ENCODE results near the gene CDH18.

DNA sequence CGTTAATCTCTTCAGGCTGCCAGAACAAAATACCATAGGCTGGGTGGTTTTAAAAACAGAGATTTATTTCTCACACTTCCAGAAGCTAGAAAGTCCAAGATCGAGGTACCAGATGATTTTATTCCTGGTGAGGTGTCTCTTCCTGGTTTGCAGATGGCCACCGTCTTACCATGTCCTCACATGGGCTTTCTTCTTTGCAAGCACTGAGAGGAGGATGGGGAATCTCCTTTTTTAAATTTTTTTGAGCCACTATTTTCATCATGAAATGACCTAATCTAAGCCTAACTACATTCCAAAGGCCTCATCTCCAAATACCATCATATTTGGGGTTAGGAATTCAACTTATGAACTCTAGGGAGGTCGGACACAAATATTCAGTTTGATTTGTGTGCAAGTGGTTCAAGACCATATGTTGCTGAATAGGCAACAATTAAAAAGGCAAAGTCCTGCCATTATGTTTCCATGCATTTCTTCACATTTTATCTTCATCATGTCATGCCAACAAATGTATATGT is 371.2 kb downstream of the CDH18 start:
- TF ChIP-seq CTCF (IDR thresholded peaks at IDR 0.05; ENCODE audit: insufficient read depth, low read length, poor library complexity, severe bottlenecking) (no peak), EZH2phosphoT487 (conservative IDR thresholded peaks at IDR 0.05; ENCODE audit: low read length) (no peak)

All from SU-DHL-6 (cell line).